ENCODE results near the gene CAPZB.
A peak's percentile ranks its signal among the peaks of the same experiment; 100 is the strongest.

The CAPZB gene

DNA sequence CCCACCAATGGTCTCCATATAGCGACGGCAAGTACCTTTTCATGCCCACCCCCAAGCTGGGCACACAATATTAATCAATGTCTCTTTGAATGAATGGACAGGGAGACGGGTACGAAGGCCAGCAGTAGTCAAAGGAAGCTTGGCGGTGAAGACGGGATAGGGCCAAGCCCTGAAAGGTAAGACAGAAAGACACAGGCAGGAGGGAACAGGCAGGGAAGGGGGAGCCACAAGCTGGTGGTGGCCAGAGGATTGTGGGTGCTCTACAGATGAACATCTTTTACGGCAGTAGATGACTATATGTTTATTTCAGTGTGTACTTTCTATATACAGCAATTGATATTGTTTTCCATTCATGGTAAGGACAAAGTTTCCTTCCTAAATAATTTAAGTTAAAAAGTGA lies 16.3 kb downstream of the CAPZB start:
- DNase-seq = no peak

DNA sequence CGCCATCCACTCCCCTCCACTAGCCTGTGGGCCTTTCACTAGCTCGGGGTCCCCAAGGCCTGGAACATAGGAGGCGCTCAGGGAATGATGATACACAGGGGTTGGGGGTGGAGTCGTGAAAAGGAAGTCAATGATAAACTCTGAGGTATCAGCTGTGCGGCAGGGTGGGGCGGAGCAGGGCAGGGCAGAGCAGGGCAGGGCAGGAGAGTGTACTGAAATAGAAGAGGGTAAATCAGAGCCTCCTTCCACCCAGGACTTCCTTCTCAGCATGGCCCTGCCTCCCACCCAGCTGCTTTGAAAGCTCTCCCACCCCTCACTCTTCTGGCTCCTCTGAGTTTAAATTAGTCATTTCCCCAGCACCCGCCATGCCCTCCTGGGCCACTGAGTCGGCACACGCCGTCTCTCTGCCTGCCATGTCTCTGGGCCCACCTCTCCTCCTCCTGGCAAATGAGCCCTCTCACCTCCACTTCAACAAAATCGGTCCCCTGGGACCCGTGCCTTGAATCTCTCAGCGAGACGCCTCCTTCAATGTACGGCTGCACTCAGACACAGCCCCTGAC lies 16.9 kb downstream of the CAPZB start:
- DNase-seq = no peak

GRCh38 chr1:19467199-19468187 lies 17.8 kb downstream of the CAPZB start:
- DNase-seq = no peak

DNA sequence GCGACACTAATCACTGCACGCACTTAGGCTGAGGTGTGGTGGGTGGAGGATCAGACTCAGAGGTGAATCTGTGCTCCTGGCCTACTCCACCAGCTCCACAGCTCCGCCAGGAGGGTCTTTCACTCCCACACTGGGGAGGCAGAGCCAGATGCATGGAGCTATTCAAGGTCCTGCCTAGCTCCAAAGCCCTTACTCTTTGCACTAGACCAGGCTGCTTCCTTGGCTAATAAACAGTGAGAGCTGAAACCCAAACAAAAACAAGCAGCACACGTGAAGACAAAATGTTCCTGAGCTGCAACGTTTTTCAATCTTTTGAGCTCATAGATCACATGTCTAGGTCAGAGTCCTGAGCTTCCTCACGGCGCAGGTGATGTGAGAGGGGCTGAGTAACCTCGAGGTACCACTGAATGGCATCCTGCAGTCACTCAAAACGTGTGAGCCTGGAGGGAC lies 19.2 kb downstream of the CAPZB start:
- DNase-seq = no peak

- no peak for DNase-seq
Measured at GRCh38 chr1:19465650-19466049, 19.7 kb downstream of the CAPZB start.

DNA sequence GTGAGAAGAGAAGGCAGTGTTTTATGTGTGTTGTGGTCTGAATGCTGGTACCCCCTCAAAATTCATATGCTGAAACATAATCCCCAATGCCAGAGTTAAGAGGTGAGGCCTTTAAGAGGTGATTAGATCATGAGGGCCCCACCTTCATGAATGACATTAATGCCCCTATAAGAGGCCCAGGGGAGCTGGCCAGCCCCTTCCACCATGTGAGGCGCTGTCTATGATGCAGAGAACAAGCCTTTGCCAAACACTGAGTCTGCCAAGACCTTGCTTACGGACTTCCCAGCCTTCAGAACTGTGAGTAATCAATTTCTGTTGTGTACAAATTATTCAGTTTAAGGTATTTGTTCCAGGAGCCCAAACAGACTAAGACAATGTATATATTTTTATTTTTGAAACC lies 20.2 kb downstream of the CAPZB start:
- no peak for DNase-seq

DNA sequence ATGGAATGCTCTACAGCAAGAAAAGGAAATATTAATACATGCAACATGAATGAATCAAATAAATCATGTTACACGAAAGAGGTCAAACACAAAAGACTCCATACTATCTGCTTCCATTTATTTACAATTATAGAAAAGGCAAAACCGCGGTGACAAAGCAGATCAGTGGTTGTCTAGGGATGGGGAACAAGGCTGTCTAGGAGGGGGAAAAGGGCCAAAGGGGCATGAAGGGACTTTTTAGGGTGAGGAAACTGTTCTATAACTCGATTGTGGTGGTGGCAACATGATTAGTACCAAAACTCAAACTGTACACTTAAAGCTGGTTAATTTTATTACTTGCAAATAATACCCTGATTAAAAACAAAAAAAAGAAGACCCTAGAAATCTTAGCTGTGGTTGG lies 20.6 kb downstream of the CAPZB start:
- no peak for DNase-seq

GRCh38 chr1:19463504-19463803 lies 21.9 kb downstream of the CAPZB start:
- DNase-seq = no peak

DNA sequence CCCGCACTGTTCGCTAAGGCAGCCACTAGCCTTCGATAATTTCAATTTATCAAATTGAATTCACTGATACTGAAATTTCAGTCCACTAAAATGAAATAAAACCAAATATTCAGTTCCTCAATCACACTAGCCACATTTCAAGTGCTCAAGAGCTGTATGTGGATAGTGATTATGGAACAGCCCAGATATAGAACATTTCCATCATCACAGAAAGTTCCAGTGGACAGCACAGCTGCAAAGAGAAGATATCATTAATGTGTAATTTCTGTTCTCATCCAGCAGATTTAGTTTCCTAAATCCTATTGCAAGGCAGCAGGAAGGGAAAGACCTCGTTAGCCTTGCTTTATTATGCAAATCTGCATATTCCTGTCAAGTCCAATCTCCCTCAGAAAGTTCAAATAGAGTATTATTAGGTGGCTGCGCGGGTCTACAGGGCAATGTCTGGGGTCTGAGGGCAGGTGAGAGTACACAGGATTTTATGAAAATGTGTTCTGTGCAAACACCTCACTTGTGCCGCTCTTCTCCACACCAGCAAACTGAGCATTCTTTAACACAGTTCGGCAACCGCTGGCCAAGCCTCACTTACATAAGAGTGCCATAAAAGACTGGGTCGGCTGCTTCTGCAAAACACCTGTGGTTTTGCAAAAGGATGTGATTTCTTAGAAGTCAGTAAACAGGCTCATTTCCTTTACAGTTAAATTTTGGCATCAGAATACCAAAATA lies 22.4 kb downstream of the CAPZB start:
- DNase-seq = peak in 1 of 56 donors; percentile 15

GRCh38 chr1:19461220-19461554 lies 24.2 kb downstream of the CAPZB start:
- no peak for DNase-seq

DNA sequence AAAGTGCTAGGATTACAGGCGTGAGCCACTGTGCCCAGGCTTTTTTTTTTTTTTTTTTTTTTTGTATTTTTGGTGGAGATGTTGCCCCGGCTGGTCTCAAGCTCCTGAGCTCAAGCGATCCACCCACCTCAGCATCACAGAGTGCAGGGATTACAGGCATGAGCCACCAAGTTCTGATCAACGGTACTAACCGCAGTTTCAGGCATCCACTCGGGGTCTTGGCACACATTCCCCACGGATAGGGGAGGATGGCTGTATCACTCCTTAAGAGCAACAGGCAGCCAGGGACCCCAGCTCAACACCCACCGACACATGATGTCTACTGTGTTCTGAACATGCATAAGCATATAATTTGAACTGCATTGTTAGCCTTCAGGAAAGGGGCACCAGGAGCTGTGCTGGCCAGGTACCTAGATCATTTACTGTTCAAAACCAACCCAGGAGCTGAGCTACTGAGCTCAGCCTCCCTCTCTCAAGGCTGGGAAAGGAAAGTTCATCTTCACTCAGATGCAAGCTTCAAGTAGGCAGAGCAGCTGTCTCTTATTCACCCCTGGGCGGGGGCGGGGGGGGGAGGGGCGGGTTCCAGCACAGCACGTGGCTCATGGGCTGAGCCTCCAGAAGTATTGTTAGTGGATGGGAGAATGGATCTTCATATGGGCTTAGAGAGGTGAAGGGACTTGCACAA lies 24.7 kb downstream of the CAPZB start:
- no peak for DNase-seq

- no peak for DNase-seq
Measured at GRCh38 chr1:19458815-19459417, 26.4 kb downstream of the CAPZB start.

- no peak for DNase-seq
Measured at GRCh38 chr1:19457607-19458006, 27.7 kb downstream of the CAPZB start.

DNA sequence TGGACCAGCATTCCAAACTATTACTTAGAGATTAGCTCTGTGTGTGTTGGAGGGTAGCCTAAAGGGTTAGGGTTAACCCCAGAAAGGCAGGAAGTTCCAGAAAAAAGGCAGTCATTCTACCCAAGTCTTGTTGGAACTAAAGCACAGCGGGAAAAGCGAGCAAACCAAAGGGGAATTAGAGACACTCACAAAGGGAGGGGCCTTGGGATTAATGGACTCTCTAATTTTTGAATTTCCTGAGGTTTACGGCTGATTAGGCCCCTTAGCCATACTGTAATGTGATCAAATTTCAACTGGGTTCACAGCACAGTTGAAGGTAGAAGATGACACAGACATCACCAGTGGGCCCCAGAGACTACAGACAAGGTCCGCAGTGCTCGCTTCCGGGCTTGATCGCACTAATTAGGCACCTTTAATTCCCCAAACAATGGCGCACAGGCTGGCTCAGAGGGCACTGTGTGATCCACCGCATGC lies 28.3 kb downstream of the CAPZB start:
- no peak for DNase-seq

DNA sequence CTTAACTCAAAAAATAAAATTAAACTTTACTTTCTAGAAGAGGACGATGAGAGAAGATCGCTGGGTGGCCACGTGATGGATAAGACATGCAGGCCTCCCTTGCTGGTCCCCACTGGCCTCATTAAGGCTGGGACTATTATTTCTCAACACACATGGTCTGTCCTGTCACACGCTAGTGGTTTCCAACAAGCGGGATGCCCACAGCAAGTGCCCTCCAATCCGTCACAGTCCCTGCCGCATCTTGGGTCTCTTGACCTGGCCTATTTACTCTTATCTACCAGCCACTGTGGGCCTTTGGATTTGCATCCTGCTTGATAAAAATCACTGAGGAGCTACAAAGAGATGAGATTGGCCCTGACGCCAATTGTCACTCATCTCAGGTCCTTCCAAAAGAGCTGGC lies 30.0 kb downstream of the CAPZB start:
- no peak for DNase-seq

- DNase-seq = peak in 11 of 56 donors; percentile 12 to 57 (median 28)
Measured at GRCh38 chr1:19454265-19455146, 30.8 kb downstream of the CAPZB start.

- peak in 11 of 56 donors; percentile 22 to 51 (median 30) for DNase-seq
Measured at GRCh38 chr1:19453741-19454201, 31.6 kb downstream of the CAPZB start.

DNA sequence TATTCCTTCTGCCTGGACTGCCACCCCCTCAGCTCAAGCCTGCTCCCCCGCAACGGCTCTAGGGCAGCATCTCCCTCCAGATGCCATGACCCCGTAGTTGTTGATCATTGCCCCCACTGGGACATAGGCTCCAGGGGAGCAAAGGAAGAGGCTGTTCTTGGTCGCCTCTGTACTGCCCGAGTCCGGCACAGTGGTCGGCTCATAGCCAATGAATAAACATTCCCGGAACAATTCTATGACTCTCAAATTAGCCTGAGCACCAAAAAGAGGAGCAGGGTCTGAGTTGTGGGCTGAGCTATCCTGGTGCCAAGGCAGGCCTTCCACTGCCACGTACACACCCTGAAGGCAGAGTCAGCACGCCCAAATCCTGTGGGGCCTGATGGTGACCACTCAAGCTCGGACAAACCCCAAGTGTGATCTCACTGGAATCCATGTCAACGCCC lies 33.1 kb downstream of the CAPZB start:
- DNase-seq = no peak

- DNase-seq = no peak
Measured at GRCh38 chr1:19450811-19451515, 34.4 kb downstream of the CAPZB start.

Data from amygdala (tissue), 56 donors.